IPS DF 6.9 (cell line): ENCODE data around the gene RABL3.
"Not testable (repeated sequence)": the region's sequence is repeated elsewhere in the genome, so short reads cannot be mapped to it uniquely, and the experiment has no call there.

Experiments
- DNase-seq: peaks from one replicate; pipeline ENCODE4 v3.0.0-alpha.2; 2013; ENCODE audit warnings: low read depth, low spot score
- H3K27ac ChIP-seq: one replicate; pipeline ENCODE4 v1.5.1; 2013; ENCODE audit warnings: low read length, control low read depth
- H3K27me3 ChIP-seq: 2 replicates; pipeline ENCODE4 v1.6.1; 2013; ENCODE audit warnings: mild to moderate bottlenecking, low read length; ENCODE audit not compliant: control insufficient read depth, insufficient read depth
- H3K36me3 ChIP-seq: 2 replicates; pipeline ENCODE4 v1.6.1; 2013; ENCODE audit warnings: low read length; ENCODE audit not compliant: control insufficient read depth, insufficient read depth
- H3K4me1 ChIP-seq: 2 replicates; pipeline ENCODE4 v1.6.1; 2013; ENCODE audit warnings: low read length; ENCODE audit not compliant: control insufficient read depth, insufficient read depth
- H3K4me3 ChIP-seq: 2 replicates; pipeline ENCODE4 v1.5.1; 2013; ENCODE audit warnings: mild to moderate bottlenecking, low read length
- H3K9me3 ChIP-seq: 2 replicates; pipeline ENCODE4 v1.6.1; 2013; ENCODE audit warnings: low read length, inconsistent platforms; ENCODE audit not compliant: control insufficient read depth, insufficient read depth
- WGBS: extraction: QIAGEN DNeasy Blood & Tissue Kit; methylation state at CpG from one replicate; pipeline ENCODE4 v1.1.7; 2013; ENCODE audit warnings: mixed read lengths, missing lambda C conversion rate; ENCODE audit not compliant: insufficient read length, insufficient coverage; 5-methylcytosine and 5-hydroxymethylcytosine counted together

Gene RABL3

GRCh38 chr3:120767106-120767505 is 24.8 kb upstream of the RABL3 start:
- no peaks in the 10 kb centered on the region for H3K9me3 ChIP-seq
- H3K27ac ChIP-seq: no peak overlapping the region
- DNase-seq: no peak
- H3K27me3 ChIP-seq: no peaks in the 10 kb centered on the region
- no CpG with 5 or more reads among the region's 1 CpG for WGBS
- H3K4me1 ChIP-seq: peaks cover 3% of the 10 kb centered on the region; the same call in 1 of the 2 replicates
- no peaks in the 10 kb centered on the region for H3K36me3 ChIP-seq
- H3K4me3 ChIP-seq: no peak overlapping the region

GRCh38 chr3:120766576-120766975 is 24.3 kb upstream of the RABL3 start:
- WGBS: no CpG with 5 or more reads among the region's 3 CpGs
- Histone ChIP-seq H3K9me3 (no peaks in the 10 kb centered on the region), H3K4me3 (no peak overlapping the region), H3K4me1 (peaks cover 3% of the 10 kb centered on the region; the same call in 1 of the 2 replicates), H3K27ac (no peak overlapping the region), H3K36me3 (no peaks in the 10 kb centered on the region), H3K27me3 (no peaks in the 10 kb centered on the region)
- DNase-seq: no peak

- Histone ChIP-seq H3K27ac (no peak overlapping the region), H3K9me3 (no peaks in the 10 kb centered on the region), H3K27me3 (no peaks in the 10 kb centered on the region), H3K4me1 (peaks cover 3% of the 10 kb centered on the region; the same call in 1 of the 2 replicates), H3K4me3 (no peak overlapping the region), H3K36me3 (no peaks in the 10 kb centered on the region)
- no peak for DNase-seq
Measured at GRCh38 chr3:120765830-120766493, 23.6 kb upstream of the RABL3 start.

- H3K4me1 ChIP-seq: peaks cover 3% of the 10 kb centered on the region; the same call in 1 of the 2 replicates
- H3K27me3 ChIP-seq: no peaks in the 10 kb centered on the region
- DNase-seq: no peak
- H3K4me3 ChIP-seq: no peak overlapping the region
- H3K9me3 ChIP-seq: no peaks in the 10 kb centered on the region
- H3K36me3 ChIP-seq: no peaks in the 10 kb centered on the region
- H3K27ac ChIP-seq: no peak overlapping the region
Measured at GRCh38 chr3:120764206-120764605, 21.9 kb upstream of the RABL3 start.

GRCh38 chr3:120763601-120764000 is 21.3 kb upstream of the RABL3 start:
- H3K4me3 ChIP-seq: no peak overlapping the region
- no peaks in the 10 kb centered on the region for H3K9me3 ChIP-seq
- no CpG with 5 or more reads among the region's 1 CpG for WGBS
- no peaks in the 10 kb centered on the region for H3K36me3 ChIP-seq
- H3K4me1 ChIP-seq: peaks cover 3% of the 10 kb centered on the region; the same call in 1 of the 2 replicates
- H3K27ac ChIP-seq: no peak overlapping the region
- no peaks in the 10 kb centered on the region for H3K27me3 ChIP-seq
- DNase-seq: no peak

GRCh38 chr3:120762615-120763014 is 20.3 kb upstream of the RABL3 start:
- Histone ChIP-seq H3K4me3 (no peak overlapping the region), H3K4me1 (peaks cover 3% of the 10 kb centered on the region; the same call in 1 of the 2 replicates), H3K36me3 (no peaks in the 10 kb centered on the region), H3K27me3 (no peaks in the 10 kb centered on the region), H3K9me3 (no peaks in the 10 kb centered on the region), H3K27ac (no peak overlapping the region)
- DNase-seq: no peak
- no CpG with 5 or more reads among the region's 1 CpG for WGBS

GRCh38 chr3:120758551-120758950 is 16.2 kb upstream of the RABL3 start:
- not testable (repeated sequence) for DNase-seq, H3K4me3 ChIP-seq, H3K27ac ChIP-seq, H3K4me1 ChIP-seq, H3K36me3 ChIP-seq, H3K27me3 ChIP-seq, H3K9me3 ChIP-seq
- WGBS: no CpG with 5 or more reads among the region's 4 CpGs

GRCh38 chr3:120756061-120756460 is 13.7 kb upstream of the RABL3 start:
- no peak for DNase-seq
- H3K27me3 ChIP-seq: no peaks in the 10 kb centered on the region
- H3K27ac ChIP-seq: no peak overlapping the region
- H3K4me1 ChIP-seq: no peaks in the 10 kb centered on the region
- WGBS: no CpG with 5 or more reads among the region's 2 CpGs
- H3K36me3 ChIP-seq: no peaks in the 10 kb centered on the region
- H3K4me3 ChIP-seq: no peak overlapping the region
- no peaks in the 10 kb centered on the region for H3K9me3 ChIP-seq

- H3K4me3 ChIP-seq: no peak overlapping the region
- H3K27me3 ChIP-seq: no peaks in the 10 kb centered on the region
- H3K36me3 ChIP-seq: 0 out of 2 replicates have a peak, but pooled peaks cover 4% of the 10 kb centered on the region
- H3K4me1 ChIP-seq: no peaks in the 10 kb centered on the region
- H3K27ac ChIP-seq: no peak overlapping the region
- no peaks in the 10 kb centered on the region for H3K9me3 ChIP-seq
- no peak for DNase-seq
Measured at GRCh38 chr3:120753810-120754209, 11.5 kb upstream of the RABL3 start.

GRCh38 chr3:120752865-120753264 is 10.5 kb upstream of the RABL3 start:
- Histone ChIP-seq H3K9me3 (no peaks in the 10 kb centered on the region), H3K4me1 (no peaks in the 10 kb centered on the region), H3K27me3 (no peaks in the 10 kb centered on the region), H3K4me3 (no peak overlapping the region), H3K36me3 (0 out of 2 replicates have a peak, but pooled peaks cover 4% of the 10 kb centered on the region), H3K27ac (no peak overlapping the region)
- no peak for DNase-seq
- WGBS: no CpG with 5 or more reads among the region's 2 CpGs

- H3K36me3 ChIP-seq: 0 out of 2 replicates have a peak, but pooled peaks cover 4% of the 10 kb centered on the region
- no peaks in the 10 kb centered on the region for H3K9me3 ChIP-seq
- H3K27me3 ChIP-seq: no peaks in the 10 kb centered on the region
- no peak overlapping the region for H3K27ac ChIP-seq
- no peaks in the 10 kb centered on the region for H3K4me1 ChIP-seq
- no peak for DNase-seq
- no CpG with 5 or more reads among the region's 1 CpG for WGBS
- H3K4me3 ChIP-seq: no peak overlapping the region
Measured at GRCh38 chr3:120752230-120752629, 9.9 kb upstream of the RABL3 start.
